ENCODE data around the gene ABCC10.

Gene ABCC10

GRCh38 chr6:43401730-43402129, 25.6 kb upstream of the ABCC10 start:
- Histone ChIP-seq H3K4me1 (ENCODE audit: insufficient read depth, low read length, severe bottlenecking) (peaks cover 3% of the 10 kb centered on the region), H3K9me2 (ENCODE audit: low read depth, low read length) (no peaks in the 10 kb centered on the region), H3K79me2 (ENCODE audit: insufficient read depth, low read length) (no peaks in the 10 kb centered on the region), H3K4me2 (ENCODE audit: low read length) (no peak overlapping the region), H3K36me3 (ENCODE audit: insufficient read depth, low read length) (no peaks in the 10 kb centered on the region), H3K4me3 (ENCODE audit: low read depth, low read length, poor library complexity, severe bottlenecking) (no peak overlapping the region), H3K9ac (ENCODE audit: low read length) (no peak overlapping the region), H3K9me3 (ENCODE audit: low read length) (no peaks in the 10 kb centered on the region), H2AFZ (ENCODE audit: low read length) (no peak overlapping the region), H3F3A (ENCODE audit: insufficient read depth, low read length) (no peaks in the 10 kb centered on the region), H3K27me3 (ENCODE audit: insufficient read depth, low read length) (no peaks in the 10 kb centered on the region), H4K20me1 (ENCODE audit: insufficient read depth, low read length) (no peaks in the 10 kb centered on the region), H3K27ac (ENCODE audit: low read depth, low read length, poor library complexity, severe bottlenecking) (no peak overlapping the region)
- no peak for TF ChIP-seq EZH2 (IDR thresholded peaks at IDR 0.05; ENCODE audit: borderline replicate concordance, low read length)
- TF ChIP-seq, protein P1, sequence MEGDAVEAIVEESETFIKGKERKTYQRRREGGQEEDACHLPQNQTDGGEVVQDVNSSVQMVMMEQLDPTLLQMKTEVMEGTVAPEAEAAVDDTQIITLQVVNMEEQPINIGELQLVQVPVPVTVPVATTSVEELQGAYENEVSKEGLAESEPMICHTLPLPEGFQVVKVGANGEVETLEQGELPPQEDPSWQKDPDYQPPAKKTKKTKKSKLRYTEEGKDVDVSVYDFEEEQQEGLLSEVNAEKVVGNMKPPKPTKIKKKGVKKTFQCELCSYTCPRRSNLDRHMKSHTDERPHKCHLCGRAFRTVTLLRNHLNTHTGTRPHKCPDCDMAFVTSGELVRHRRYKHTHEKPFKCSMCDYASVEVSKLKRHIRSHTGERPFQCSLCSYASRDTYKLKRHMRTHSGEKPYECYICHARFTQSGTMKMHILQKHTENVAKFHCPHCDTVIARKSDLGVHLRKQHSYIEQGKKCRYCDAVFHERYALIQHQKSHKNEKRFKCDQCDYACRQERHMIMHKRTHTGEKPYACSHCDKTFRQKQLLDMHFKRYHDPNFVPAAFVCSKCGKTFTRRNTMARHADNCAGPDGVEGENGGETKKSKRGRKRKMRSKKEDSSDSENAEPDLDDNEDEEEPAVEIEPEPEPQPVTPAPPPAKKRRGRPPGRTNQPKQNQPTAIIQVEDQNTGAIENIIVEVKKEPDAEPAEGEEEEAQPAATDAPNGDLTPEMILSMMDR (IDR thresholded peaks at IDR 0.05; ENCODE audit: low read length), result no peak

- no peaks in the 10 kb centered on the region for H3K9me2 ChIP-seq (ENCODE audit: low read depth, low read length)
- H2AFZ ChIP-seq (ENCODE audit: low read length), result no peak overlapping the region
- no peak overlapping the region for H3K9ac ChIP-seq (ENCODE audit: low read length)
- H4K20me1 ChIP-seq (ENCODE audit: insufficient read depth, low read length), result no peaks in the 10 kb centered on the region
- TF ChIP-seq, protein P1 (IDR thresholded peaks at IDR 0.05; ENCODE audit: low read length), result no peak
- no peak for TF ChIP-seq EZH2 (IDR thresholded peaks at IDR 0.05; ENCODE audit: borderline replicate concordance, low read length)
- H3K27me3 ChIP-seq (ENCODE audit: insufficient read depth, low read length), result no peaks in the 10 kb centered on the region
- no peaks in the 10 kb centered on the region for H3K4me1 ChIP-seq (ENCODE audit: insufficient read depth, low read length, severe bottlenecking)
- no peak overlapping the region for H3K4me3 ChIP-seq (ENCODE audit: low read depth, low read length, poor library complexity, severe bottlenecking)
- H3K27ac ChIP-seq (ENCODE audit: low read depth, low read length, poor library complexity, severe bottlenecking), result no peak overlapping the region
- no peaks in the 10 kb centered on the region for H3F3A ChIP-seq (ENCODE audit: insufficient read depth, low read length)
- no peaks in the 10 kb centered on the region for H3K79me2 ChIP-seq (ENCODE audit: insufficient read depth, low read length)
- no peaks in the 10 kb centered on the region for H3K9me3 ChIP-seq (ENCODE audit: low read length)
- H3K4me2 ChIP-seq (ENCODE audit: low read length), result no peak overlapping the region
- no peaks in the 10 kb centered on the region for H3K36me3 ChIP-seq (ENCODE audit: insufficient read depth, low read length)
Observed at GRCh38 chr6:43402820-43403219, 24.5 kb upstream of the ABCC10 start.

- no peaks in the 10 kb centered on the region for H3K9me3 ChIP-seq (ENCODE audit: low read length)
- no peaks in the 10 kb centered on the region for H3K27me3 ChIP-seq (ENCODE audit: insufficient read depth, low read length)
- no peak overlapping the region for H3K4me3 ChIP-seq (ENCODE audit: low read depth, low read length, poor library complexity, severe bottlenecking)
- no peaks in the 10 kb centered on the region for H3K79me2 ChIP-seq (ENCODE audit: insufficient read depth, low read length)
- no peaks in the 10 kb centered on the region for H3K36me3 ChIP-seq (ENCODE audit: insufficient read depth, low read length)
- H3K4me2 ChIP-seq (ENCODE audit: low read length), result no peak overlapping the region
- H4K20me1 ChIP-seq (ENCODE audit: insufficient read depth, low read length), result no peaks in the 10 kb centered on the region
- no peaks in the 10 kb centered on the region for H3K4me1 ChIP-seq (ENCODE audit: insufficient read depth, low read length, severe bottlenecking)
- TF ChIP-seq EZH2 (IDR thresholded peaks at IDR 0.05; ENCODE audit: borderline replicate concordance, low read length), result no peak
- TF ChIP-seq, protein P1 (IDR thresholded peaks at IDR 0.05; ENCODE audit: low read length), result no peak
- no peak overlapping the region for H3K27ac ChIP-seq (ENCODE audit: low read depth, low read length, poor library complexity, severe bottlenecking)
- no peak overlapping the region for H2AFZ ChIP-seq (ENCODE audit: low read length)
- no peaks in the 10 kb centered on the region for H3K9me2 ChIP-seq (ENCODE audit: low read depth, low read length)
- H3K9ac ChIP-seq (ENCODE audit: low read length), result no peak overlapping the region
- no peaks in the 10 kb centered on the region for H3F3A ChIP-seq (ENCODE audit: insufficient read depth, low read length)
Observed at GRCh38 chr6:43405354-43405753, 22.0 kb upstream of the ABCC10 start.

Data from OCI-LY1 (cell line).